Esophagus squamous epithelium (tissue), 5 donors: Measurements from ENCODE around the gene NPHP4. TPM values are rescaled to one million over a fixed set of nuclear protein-coding genes. Genes with fewer than 3 reads are reported as not detected.

Source experiments
- DNase-seq: peaks from one replicate; lab custom pipeline; 2025; lab: John Stamatoyannopoulos, UW
- H3K27ac ChIP-seq, 4 donors: fragments of 200-600 bp; sonication (generic); one replicate each; pipeline ENCODE4 v1.5.1; 2016 to 2019; ENCODE audit warnings: mild to moderate bottlenecking in 1 of 4
- H3K27me3 ChIP-seq, 4 donors: fragments of 200-600 bp; sonication (generic); 1 replicate in 3 of 4; 2 replicates in 1 of 4; pipeline versions ENCODE4 v1.5.1 to v1.6.0; 2017 to 2021; ENCODE audit warnings: antibody characterized with exemption in 1 of 4
- H3K36me3 ChIP-seq, 3 donors: fragments of 200-600 bp; sonication (generic); one replicate each; pipeline ENCODE4 v1.5.1; 2016 to 2019
- H3K4me1 ChIP-seq, 3 donors: fragments of 200-600 bp; sonication (generic); one replicate each; pipeline ENCODE4 v1.5.1; 2017 to 2019
- H3K4me3 ChIP-seq, 4 donors: fragments of 200-600 bp; sonication (generic); 1 replicate in 3 of 4; 2 replicates in 1 of 4; pipeline ENCODE4 v1.5.1; 2016 to 2019; ENCODE audit warnings: mild to moderate bottlenecking in 2 of 4, moderate library complexity in 1 of 4
- H3K9me3 ChIP-seq, 3 donors: fragments of 200-600 bp; sonication (generic); one replicate each; pipeline ENCODE4 v1.5.1; 2016 to 2019
- CTCF ChIP-seq, 6 experiments: fragments of 450-650 bp in 4 of 6; fragments of 200-600 bp in 2 of 6; sonication (generic) in 2 of 6; IDR thresholded peaks; one replicate each; pipeline ENCODE4 v1.5.1; 2016 to 2019; ENCODE audit warnings: antibody characterized with exemption in 6 of 6, mild to moderate bottlenecking in 4 of 6, moderate library complexity in 4 of 6
- POLR2A ChIP-seq, 4 donors: fragments of 450-650 bp; IDR thresholded peaks; one replicate each; pipeline ENCODE4 v1.6.1; 2017; ENCODE audit warnings: antibody characterized with exemption in 4 of 4, mild to moderate bottlenecking in 4 of 4, moderate library complexity in 3 of 4
- WGBS, 2 donors: methylation state at CpG; one replicate each; pipeline ENCODE4 v1.1.5; 2018; 5-methylcytosine and 5-hydroxymethylcytosine counted together
- intact Hi-C: fragments of 100-400 bp; cut with DNase I; formaldehyde crosslinking; loops from one replicate; pipeline ENCODE4 v1.15.0; 2022
- total RNA-seq, 4 donors: library from RNA; depleted of rRNA; stranded (reverse); fragments of >200 nt; gene quantifications; one replicate each; pipeline ENCODE4 v1.1.0, GENCODE V29; 2016
- donor health status: DM: yes; HTN: yes; CAD: no.

NPHP4 gene
- total RNA-seq, 4 donors from 2014 or later = 2.4 to 8.8 (median 5.3) TPM

- H3K4me1 ChIP-seq = peaks cover 8 to 24% (median 11%) of the 10 kb centered on the region in 3 donors
- 82 to 90% methylated on average over 2 to 5 of the region's 5 CpGs for WGBS, 2 donors
- no peak for DNase-seq
- H3K27ac ChIP-seq = no peak overlapping the region
- intact Hi-C loops = no loop called here
- H3K27me3 ChIP-seq = peaks cover 0 to 91% (median 0%) of the 10 kb centered on the region in 4 donors
- no peaks in the 10 kb centered on the region for H3K9me3 ChIP-seq
- H3K4me3 ChIP-seq = no peak overlapping the region
- H3K36me3 ChIP-seq = no peaks in the 10 kb centered on the region
- TF ChIP-seq CTCF (IDR thresholded peaks at IDR 0.05) = no peak
- TF ChIP-seq POLR2A (IDR thresholded peaks at IDR 0.05) = no peak
These were observed 37.1 kb upstream of the NPHP4 start for GRCh38 chr1:6029351-6029750.

- Histone ChIP-seq H3K36me3 (no peaks in the 10 kb centered on the region), H3K9me3 (no peaks in the 10 kb centered on the region), H3K4me1 (peaks cover 8 to 24% (median 11%) of the 10 kb centered on the region in 3 donors), H3K27ac (peak overlapping the region in 3 of 4 donors; percentile 42 to 71 (median 70)), H3K4me3 (peak overlapping the region in 3 of 4 donors; percentile 26 to 58 (median 36)), H3K27me3 (peaks cover 0 to 82% (median 0%) of the 10 kb centered on the region in 4 donors)
- DNase-seq = no peak
- TF ChIP-seq CTCF (IDR thresholded peaks at IDR 0.05) (no peak), POLR2A (IDR thresholded peaks at IDR 0.05) (peak in 2 of 4 donors; percentile 18 to 36)
- WGBS, 2 donors = 60% methylated on average over 5 to 9 of the region's 19 CpGs
- intact Hi-C loops = no loop called here
These were observed 36.0 kb upstream of the NPHP4 start for GRCh38 chr1:6028042-6028850.

- Histone ChIP-seq H3K4me3 (peak overlapping the region in 3 of 4 donors; percentile 26 to 58 (median 36)), H3K27me3 (peaks cover 0 to 80% (median 0%) of the 10 kb centered on the region in 4 donors), H3K4me1 (peaks cover 8 to 24% (median 11%) of the 10 kb centered on the region in 3 donors), H3K9me3 (no peaks in the 10 kb centered on the region), H3K27ac (peak overlapping the region in 3 of 4 donors; percentile 49 to 71 (median 70)), H3K36me3 (no peaks in the 10 kb centered on the region)
- 60 to 63% methylated on average over 5 to 6 of the region's 10 CpGs for WGBS, 2 donors
- no peak for DNase-seq
- TF ChIP-seq CTCF (IDR thresholded peaks at IDR 0.05) = no peak
- no peak for TF ChIP-seq POLR2A (IDR thresholded peaks at IDR 0.05)
- intact Hi-C loops = no loop called here
These were observed 35.4 kb upstream of the NPHP4 start for GRCh38 chr1:6027591-6027990.

- H3K27ac ChIP-seq = peak overlapping the region; percentile 26 to 72 (median 55)
- peak; percentile 63 for DNase-seq
- H3K27me3 ChIP-seq = peaks cover 0 to 73% (median 0%) of the 10 kb centered on the region in 4 donors
- H3K36me3 ChIP-seq = no peaks in the 10 kb centered on the region
- peaks cover 8 to 24% (median 11%) of the 10 kb centered on the region in 3 donors for H3K4me1 ChIP-seq
- intact Hi-C loops = no loop called here
- no peak for TF ChIP-seq CTCF (IDR thresholded peaks at IDR 0.05)
- peak in 2 of 4 donors; percentile 25 to 74 for TF ChIP-seq POLR2A (IDR thresholded peaks at IDR 0.05)
- 0 to 27% methylated on average over 3 to 4 of the region's 34 CpGs for WGBS, 2 donors
- peak overlapping the region; percentile 11 to 58 (median 31) for H3K4me3 ChIP-seq
- H3K9me3 ChIP-seq = no peaks in the 10 kb centered on the region
These were observed 34.0 kb upstream of the NPHP4 start for GRCh38 chr1:6026095-6026809.
